SK-N-MC (cell line): ENCODE data around the gene TOM1L2.
A peak's percentile ranks its signal among the peaks of the same experiment; 100 is the strongest.

Experiments
- DNase-seq: peaks from one replicate; pipeline ENCODE4 v3.0.0-alpha.2; 2011; ENCODE audit warnings: low read depth, low spot score
- H3K27ac ChIP-seq: fragments of 200-600 bp; sonication (generic); 2 replicates; pipeline ENCODE4 v1.5.1; 2016; ENCODE audit warnings: mixed run types
- H3K36me3 ChIP-seq: fragments of 200-600 bp; sonication (generic); 2 replicates; pipeline ENCODE4 v1.6.1; 2017; ENCODE audit warnings: antibody characterized with exemption, low read length, mixed read lengths; ENCODE audit not compliant: insufficient read depth
- H3K4me3 ChIP-seq: fragments of 200-600 bp; sonication (generic); 2 replicates; pipeline ENCODE4 v1.5.1; 2016
- H3K9ac ChIP-seq: fragments of 200-600 bp; sonication (generic); 2 replicates; pipeline ENCODE4 v1.8.0; 2017; ENCODE audit warnings: mixed run types, mixed read lengths; ENCODE audit not compliant: insufficient read length
- H3K9me3 ChIP-seq: fragments of 200-600 bp; sonication (generic); 2 replicates; pipeline ENCODE4 v1.6.1; 2017; ENCODE audit warnings: low read depth, mild to moderate bottlenecking, antibody characterized with exemption, low read length, moderate library complexity, mixed read lengths
- EZH2 ChIP-seq: fragments of 200-600 bp; sonication (generic); IDR thresholded peaks from one replicate; pipeline ENCODE4 v1.6.1; 2017; ENCODE audit warnings: antibody characterized with exemption
- FOXP2 ChIP-seq: optimal IDR thresholded peaks from 2 replicates; pipeline ENCODE3; 2011; ENCODE audit warnings: mild to moderate bottlenecking, moderate library complexity; ENCODE audit not compliant: insufficient read depth; ENCODE audit errors: extremely low read length, control extremely low read depth
- POLR2AphosphoS5 ChIP-seq: IDR thresholded peaks from 2 replicates; pipeline ENCODE4 v1.6.1; 2012; ENCODE audit warnings: mild to moderate bottlenecking, low read depth, low read length, borderline replicate concordance

The TOM1L2 gene

DNA sequence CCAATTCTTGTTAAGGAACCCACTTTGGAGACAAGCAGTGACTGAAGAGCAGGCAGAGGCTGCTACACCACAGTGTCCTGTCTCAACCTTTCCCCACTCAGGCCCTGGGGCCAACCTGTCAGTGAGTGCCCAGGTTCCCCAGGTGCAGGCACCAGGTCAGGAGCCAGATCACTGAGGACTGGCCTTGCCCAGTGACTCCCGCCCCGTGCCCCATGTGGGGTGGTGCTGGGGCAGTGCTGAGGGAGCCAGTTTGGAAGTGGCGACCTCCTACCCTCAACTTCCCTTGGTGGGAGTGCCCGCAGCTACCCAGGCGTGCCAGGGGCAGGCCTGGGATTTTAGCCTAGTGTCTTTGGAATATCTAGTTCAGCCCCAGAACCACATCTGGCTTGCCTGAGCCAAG lies 164.8 kb downstream of the TOM1L2 start:
- no peak overlapping the region for H3K4me3 ChIP-seq
- H3K36me3 ChIP-seq: peaks cover 17% of the 10 kb centered on the region; the same call in 1 of the 2 replicates
- H3K27ac ChIP-seq: peak overlapping the region; percentile 4; the same call in 1 of the 2 replicates
- H3K9ac ChIP-seq: no peak overlapping the region
- TF ChIP-seq FOXP2 (no peak), EZH2 (no peak), POLR2AphosphoS5 (no peak)
- no peak for DNase-seq
- no peaks in the 10 kb centered on the region for H3K9me3 ChIP-seq

DNA sequence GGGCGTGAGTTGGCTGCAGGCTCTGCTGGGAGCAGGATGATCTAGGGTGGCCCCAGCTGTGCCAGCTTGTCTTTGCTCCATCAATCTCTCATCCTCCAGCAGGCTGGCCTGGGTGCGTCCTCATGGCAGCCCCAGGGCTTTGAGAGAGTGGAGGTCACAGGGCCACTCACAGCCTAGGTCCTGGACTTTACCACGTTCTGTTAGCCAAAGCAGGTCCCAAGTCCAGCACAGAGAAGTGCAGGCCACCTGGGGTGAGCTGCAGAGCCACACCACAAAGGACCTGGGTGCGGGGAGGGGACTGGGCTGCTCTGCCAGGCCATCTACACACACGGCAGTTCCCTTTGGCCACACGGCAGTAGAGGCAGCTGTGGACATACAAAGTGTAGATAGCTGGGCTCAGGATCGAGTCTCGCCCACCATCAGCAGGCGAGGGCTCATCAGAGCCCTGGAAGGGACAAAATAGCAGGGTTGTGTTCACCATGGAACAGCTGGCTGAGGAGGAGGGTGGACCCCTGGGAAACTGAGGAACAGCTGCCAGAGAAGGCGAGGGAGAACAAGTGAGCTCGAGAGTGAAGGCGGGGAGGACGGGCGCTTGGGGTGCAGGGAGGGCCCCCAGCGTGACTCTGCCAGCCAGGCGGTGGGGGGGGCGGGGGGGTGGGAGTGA lies 165.5 kb downstream of the TOM1L2 start:
- Histone ChIP-seq H3K9me3 (no peaks in the 10 kb centered on the region), H3K27ac (no peak overlapping the region), H3K4me3 (no peak overlapping the region), H3K9ac (no peak overlapping the region), H3K36me3 (peaks cover 14% of the 10 kb centered on the region; the same call in 1 of the 2 replicates)
- TF ChIP-seq POLR2AphosphoS5 (no peak), EZH2 (no peak), FOXP2 (no peak)
- no peak for DNase-seq

DNA sequence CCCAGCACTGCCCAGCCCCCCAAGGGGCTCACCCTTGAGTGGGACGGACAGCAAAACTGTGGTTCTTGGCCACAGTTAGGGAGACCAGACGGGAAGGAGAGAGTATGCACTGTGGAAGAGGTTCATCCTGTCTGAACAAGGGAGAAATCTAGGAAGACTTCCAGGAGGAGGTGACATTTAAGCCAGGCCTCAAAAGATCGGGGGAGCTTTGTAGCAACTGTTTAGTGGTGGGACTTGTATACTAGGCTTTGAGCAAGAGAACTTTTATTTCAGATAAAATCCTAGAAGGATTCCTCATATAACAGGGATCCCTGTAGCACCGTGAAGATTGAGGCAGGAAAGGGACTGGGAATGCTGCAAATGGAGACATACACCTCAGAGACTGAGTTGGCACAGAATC lies 166.2 kb downstream of the TOM1L2 start:
- no peak for TF ChIP-seq POLR2AphosphoS5
- TF ChIP-seq FOXP2: no peak
- no peak for TF ChIP-seq EZH2
- DNase-seq: no peak
- no peaks in the 10 kb centered on the region for H3K9me3 ChIP-seq
- no peak overlapping the region for H3K27ac ChIP-seq
- no peak overlapping the region for H3K4me3 ChIP-seq
- peaks cover 12% of the 10 kb centered on the region; the same call in 1 of the 2 replicates for H3K36me3 ChIP-seq
- no peak overlapping the region for H3K9ac ChIP-seq

DNA sequence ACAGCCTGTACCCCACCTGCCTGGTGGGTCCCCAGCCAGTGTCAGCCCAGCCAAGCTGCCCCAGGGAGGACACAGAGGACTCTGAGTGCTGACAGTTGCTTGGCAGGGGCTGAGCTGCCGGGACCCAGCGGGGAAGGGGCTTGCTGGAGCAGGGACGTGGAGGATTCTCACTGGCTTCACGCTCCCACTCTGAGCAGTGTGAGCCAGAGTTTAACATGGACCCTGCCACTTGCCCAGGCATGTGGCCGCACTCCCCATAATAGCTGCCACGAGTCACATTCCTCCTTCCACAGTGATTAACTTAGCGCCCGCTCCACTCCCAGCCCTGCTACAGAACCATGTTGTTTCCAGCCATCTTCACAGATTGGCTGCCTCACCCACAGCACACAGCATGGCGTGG lies 166.6 kb downstream of the TOM1L2 start:
- no peak for DNase-seq
- Histone ChIP-seq H3K36me3 (peaks cover 8% of the 10 kb centered on the region; the same call in 1 of the 2 replicates), H3K4me3 (no peak overlapping the region), H3K9ac (no peak overlapping the region), H3K9me3 (no peaks in the 10 kb centered on the region), H3K27ac (no peak overlapping the region)
- no peak for TF ChIP-seq EZH2
- no peak for TF ChIP-seq FOXP2
- no peak for TF ChIP-seq POLR2AphosphoS5

DNA sequence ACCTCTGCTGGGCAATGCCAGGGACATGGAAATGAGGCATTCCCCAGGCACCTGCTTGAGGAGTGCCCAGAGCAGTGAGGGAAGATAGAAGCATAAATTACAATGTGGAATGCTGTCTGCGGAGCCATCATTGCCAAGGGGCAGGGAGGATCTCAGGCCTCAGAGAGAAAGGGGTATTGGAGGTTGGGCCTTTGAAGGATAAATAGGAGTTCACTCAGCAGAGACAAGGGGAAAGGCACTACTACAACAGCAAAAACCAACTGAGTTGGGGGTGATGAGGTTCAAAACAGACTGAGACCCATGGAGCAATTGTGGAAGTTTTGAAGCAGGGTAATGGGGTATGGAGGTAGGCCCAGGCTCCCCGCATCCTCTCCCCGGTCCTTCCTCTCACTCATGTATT lies 168.2 kb downstream of the TOM1L2 start:
- Histone ChIP-seq H3K9me3 (no peaks in the 10 kb centered on the region), H3K9ac (no peak overlapping the region), H3K36me3 (peaks cover 6% of the 10 kb centered on the region; the same call in 1 of the 2 replicates), H3K4me3 (no peak overlapping the region), H3K27ac (no peak overlapping the region)
- no peak for DNase-seq
- TF ChIP-seq POLR2AphosphoS5: no peak
- no peak for TF ChIP-seq FOXP2
- no peak for TF ChIP-seq EZH2

DNA sequence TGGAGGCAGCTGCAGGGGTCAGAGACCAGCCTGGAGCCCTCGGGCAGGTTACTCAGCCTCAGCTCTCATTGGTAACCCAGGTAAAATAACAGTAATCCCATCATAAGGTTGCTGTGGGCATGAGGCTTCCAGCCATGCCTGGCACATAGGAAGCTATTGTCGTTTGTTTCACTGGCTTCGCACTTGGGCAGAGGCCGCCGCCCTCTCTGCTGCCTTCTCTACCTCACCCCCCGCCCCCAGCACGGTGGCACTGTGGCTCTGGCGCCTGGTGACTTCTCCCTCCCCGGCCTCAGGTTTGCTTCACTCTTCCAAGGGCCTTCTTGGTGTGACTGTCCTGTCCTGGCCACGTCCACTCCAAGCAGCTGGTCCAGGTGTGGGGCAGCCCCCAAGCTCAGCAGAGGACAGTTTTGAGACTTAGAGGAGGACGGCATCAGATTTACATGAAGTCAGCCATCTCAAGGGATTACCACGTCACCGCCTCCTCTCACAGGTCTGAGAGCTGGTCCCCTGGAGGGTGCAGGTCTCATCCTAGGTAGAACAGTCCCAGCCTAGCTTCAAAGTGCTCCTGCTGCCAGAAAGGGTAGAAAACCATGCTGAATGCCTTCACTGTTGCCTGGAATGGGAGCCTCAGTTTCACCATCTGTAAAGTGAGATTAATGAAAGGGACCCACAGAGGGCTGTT lies 170.3 kb downstream of the TOM1L2 start:
- Histone ChIP-seq H3K9ac (no peak overlapping the region), H3K27ac (no peak overlapping the region), H3K4me3 (no peak overlapping the region), H3K36me3 (peaks cover 6% of the 10 kb centered on the region; the same call in 1 of the 2 replicates), H3K9me3 (no peaks in the 10 kb centered on the region)
- no peak for TF ChIP-seq EZH2
- TF ChIP-seq FOXP2: no peak
- DNase-seq: no peak

DNA sequence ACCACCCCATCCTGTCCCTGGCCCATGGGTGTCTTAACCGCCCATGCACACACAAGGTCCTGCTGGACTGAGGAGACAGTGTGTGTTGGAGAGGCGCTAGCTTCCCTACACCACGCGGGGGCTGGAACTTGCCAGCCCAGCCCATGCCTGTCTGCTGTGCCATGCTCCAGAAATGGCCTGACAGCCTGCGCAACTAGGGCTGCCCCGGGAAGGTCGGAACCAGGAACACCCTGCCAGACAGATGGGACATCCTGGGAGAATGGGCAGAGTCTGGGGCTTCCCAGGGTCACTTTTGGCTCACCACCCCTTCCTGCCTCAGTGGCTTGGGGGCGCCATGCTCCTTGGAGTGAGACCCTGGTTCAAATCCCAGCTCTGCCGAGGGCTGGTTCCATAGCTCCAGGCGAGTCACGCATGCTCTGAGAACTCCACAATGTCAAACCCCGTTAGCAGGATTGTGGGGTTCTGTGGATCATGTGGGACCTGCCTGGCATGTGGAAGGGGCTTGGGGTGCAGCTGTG lies 171.6 kb downstream of the TOM1L2 start:
- Histone ChIP-seq H3K9ac (no peak overlapping the region), H3K4me3 (no peak overlapping the region), H3K27ac (no peak overlapping the region), H3K36me3 (peaks cover 6% of the 10 kb centered on the region; the same call in 1 of the 2 replicates), H3K9me3 (no peaks in the 10 kb centered on the region)
- TF ChIP-seq EZH2: no peak
- TF ChIP-seq FOXP2: no peak
- TF ChIP-seq POLR2AphosphoS5: no peak
- no peak for DNase-seq

DNA sequence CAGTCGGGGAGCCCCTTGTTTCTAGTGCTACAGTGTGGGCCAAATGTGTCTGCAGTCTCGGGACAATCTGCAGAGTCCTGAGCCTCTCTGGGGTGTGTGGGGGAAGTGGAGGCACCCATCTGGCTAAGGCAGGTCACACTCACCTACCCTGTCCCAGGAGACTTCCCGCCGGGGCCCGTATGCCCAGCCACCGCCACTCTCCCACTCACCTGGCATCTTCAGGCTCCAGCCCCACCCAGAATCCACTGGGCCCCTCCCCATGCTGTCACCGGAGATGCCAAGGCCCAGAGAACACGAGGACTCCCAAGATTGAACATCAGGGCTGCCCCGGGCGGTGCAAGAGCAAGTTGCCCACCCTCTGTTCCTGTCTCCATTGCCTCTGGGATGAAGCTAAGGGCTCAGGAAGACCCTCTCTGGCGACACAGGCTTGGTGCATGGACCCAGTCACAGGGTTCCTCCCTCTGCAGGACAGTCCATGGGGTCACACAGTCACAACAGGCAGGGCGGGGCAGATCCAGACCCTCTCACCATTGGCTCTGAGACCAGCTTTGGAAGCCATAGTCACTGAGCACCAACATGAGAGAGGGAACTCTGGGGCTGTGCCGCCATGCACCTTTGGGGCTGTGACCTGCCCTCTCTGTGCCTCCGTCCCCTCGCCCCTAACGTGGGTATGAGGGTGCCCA lies 173.5 kb downstream of the TOM1L2 start:
- H3K4me3 ChIP-seq: no peak overlapping the region
- H3K9me3 ChIP-seq: no peaks in the 10 kb centered on the region
- no peak for DNase-seq
- H3K9ac ChIP-seq: no peak overlapping the region
- peaks cover 9% of the 10 kb centered on the region; the same call in 1 of the 2 replicates for H3K36me3 ChIP-seq
- no peak overlapping the region for H3K27ac ChIP-seq
- no peak for TF ChIP-seq EZH2
- TF ChIP-seq FOXP2: no peak
- TF ChIP-seq POLR2AphosphoS5: no peak
